Mucosa of descending colon (tissue), 3 donors: ENCODE results near the gene MYO3B. TPM values are rescaled to one million over a fixed set of nuclear protein-coding genes. Genes with fewer than 3 reads are reported as not detected.

Source experiments
- ATAC-seq: fragments of 200-7000 bp; cut with Tn5 transposase; one replicate; pipeline ENCODE4 v1.9.1; 2020; ENCODE audit warnings: mild to moderate bottlenecking, moderate library complexity
- DNase-seq, 3 donors: peaks; one replicate each; pipeline ENCODE4 v3.0.0-alpha.2; 2020
- H3K36me3 ChIP-seq: fragments of 200-600 bp; one replicate; pipeline ENCODE4 v1.8.0; 2021; ENCODE audit warnings: low read depth, mild to moderate bottlenecking
- H3K4me1 ChIP-seq: fragments of 200-600 bp; one replicate; pipeline ENCODE4 v1.8.0; 2021; ENCODE audit warnings: low read depth, mild to moderate bottlenecking
- H3K4me3 ChIP-seq: fragments of 200-600 bp; one replicate; pipeline ENCODE4 v1.8.0; 2021; ENCODE audit warnings: mild to moderate bottlenecking
- H3K9me3 ChIP-seq: fragments of 200-600 bp; one replicate; pipeline ENCODE4 v1.8.0; 2021; ENCODE audit warnings: mild to moderate bottlenecking
- intact Hi-C, 2 donors: fragments of 100-400 bp; cut with DNase I in 1 of 2; cut with micrococcal nuclease in 1 of 2; formaldehyde crosslinking; loops; one replicate each; pipeline versions ENCODE4 v1.11.0 to v1.11.1; 2022; cut with DNase I, micrococcal nuclease
- total RNA-seq, 3 donors: library from RNA; stranded (reverse); fragmentation: NEBNext Ultra II Directional in 2 of 3; extraction: Animal tissue kit (Norgen Biotek cat#: 25700) in 2 of 3; gene quantifications; one replicate each; pipeline versions ENCODE4 v1.2.1 to v1.2.4, GENCODE V29; 2021 to 2023
- TF ChIP-seq, protein P1 (sequence below): fragments of 200-600 bp; IDR thresholded peaks from one replicate; pipeline ENCODE4 v1.8.0; 2022; ENCODE audit warnings: antibody characterized with exemption, mild to moderate bottlenecking
- donor health status: DM: no; HTN: no; CAD: no; lungs with moderate emphysema.
- donor health status: DM: no; HTN: no; CAD: no.
- donor health status: DM: no; HTN: yes; CAD: no.

The MYO3B gene
- total RNA-seq, 3 donors from 2014 or later = 0.06 to 0.39 (median 0.09) TPM

DNA sequence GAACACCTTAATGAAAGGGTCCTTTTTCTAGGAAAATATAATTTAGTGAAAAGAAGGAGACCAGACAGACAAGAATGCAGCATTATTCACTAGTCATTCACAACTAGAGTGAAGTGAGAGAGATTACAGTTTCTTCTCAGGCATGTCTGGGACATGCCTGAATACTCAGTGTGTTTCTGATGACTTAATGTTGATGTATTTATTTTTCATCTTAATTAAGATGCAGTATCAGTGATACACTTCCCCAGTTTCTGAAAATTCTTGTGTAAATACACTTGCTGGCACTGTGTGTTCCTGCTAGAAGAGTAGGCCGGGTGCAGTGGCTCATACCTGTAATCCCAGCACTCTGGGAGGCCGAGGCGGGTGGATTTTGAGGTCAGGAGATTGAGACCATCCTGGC is 143.6 kb downstream of the MYO3B start:
- ATAC-seq (no peak), DNase-seq (no peak)
- Histone ChIP-seq H3K9me3 (no peaks in the 10 kb centered on the region), H3K36me3 (no peaks in the 10 kb centered on the region), H3K4me1 (no peaks in the 10 kb centered on the region), H3K4me3 (no peak overlapping the region)
- intact Hi-C loops = no loop called here
- TF ChIP-seq, protein P1, sequence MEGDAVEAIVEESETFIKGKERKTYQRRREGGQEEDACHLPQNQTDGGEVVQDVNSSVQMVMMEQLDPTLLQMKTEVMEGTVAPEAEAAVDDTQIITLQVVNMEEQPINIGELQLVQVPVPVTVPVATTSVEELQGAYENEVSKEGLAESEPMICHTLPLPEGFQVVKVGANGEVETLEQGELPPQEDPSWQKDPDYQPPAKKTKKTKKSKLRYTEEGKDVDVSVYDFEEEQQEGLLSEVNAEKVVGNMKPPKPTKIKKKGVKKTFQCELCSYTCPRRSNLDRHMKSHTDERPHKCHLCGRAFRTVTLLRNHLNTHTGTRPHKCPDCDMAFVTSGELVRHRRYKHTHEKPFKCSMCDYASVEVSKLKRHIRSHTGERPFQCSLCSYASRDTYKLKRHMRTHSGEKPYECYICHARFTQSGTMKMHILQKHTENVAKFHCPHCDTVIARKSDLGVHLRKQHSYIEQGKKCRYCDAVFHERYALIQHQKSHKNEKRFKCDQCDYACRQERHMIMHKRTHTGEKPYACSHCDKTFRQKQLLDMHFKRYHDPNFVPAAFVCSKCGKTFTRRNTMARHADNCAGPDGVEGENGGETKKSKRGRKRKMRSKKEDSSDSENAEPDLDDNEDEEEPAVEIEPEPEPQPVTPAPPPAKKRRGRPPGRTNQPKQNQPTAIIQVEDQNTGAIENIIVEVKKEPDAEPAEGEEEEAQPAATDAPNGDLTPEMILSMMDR = no peak

DNA sequence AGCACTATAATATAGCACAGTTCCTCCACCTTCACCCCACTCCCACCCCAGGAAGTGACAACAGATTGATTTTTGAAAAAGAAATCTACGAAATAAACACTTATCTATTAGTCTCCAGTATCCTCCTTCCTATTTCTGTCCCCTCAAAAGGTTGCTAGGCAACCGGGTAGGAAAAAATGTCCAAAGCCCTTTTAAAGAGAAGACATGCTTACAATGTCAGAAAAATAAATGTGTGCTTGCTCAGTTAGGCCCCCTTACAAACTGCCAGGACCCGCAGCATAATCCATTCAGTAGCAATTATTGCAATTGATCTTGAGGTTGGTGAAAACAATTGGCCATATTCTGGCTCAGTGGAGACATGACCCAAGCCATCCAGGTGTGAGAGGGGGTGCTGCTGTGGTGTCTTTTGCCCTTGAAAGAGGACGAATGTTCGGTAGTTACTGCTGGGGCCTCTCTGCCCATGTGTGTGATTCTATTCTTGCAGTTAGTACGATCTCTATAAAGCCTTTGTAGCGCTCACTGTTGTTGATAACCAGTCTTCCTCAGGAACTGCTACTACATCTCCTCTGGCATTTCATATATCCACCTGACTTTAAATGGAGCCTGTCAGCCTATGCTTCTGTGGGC is 144.3 kb downstream of the MYO3B start:
- no peaks in the 10 kb centered on the region for H3K9me3 ChIP-seq
- no peak overlapping the region for H3K4me3 ChIP-seq
- TF ChIP-seq, protein P1 = no peak
- ATAC-seq = no peak
- H3K36me3 ChIP-seq = no peaks in the 10 kb centered on the region
- DNase-seq = no peak
- no peaks in the 10 kb centered on the region for H3K4me1 ChIP-seq
- intact Hi-C loops = no loop called here

DNA sequence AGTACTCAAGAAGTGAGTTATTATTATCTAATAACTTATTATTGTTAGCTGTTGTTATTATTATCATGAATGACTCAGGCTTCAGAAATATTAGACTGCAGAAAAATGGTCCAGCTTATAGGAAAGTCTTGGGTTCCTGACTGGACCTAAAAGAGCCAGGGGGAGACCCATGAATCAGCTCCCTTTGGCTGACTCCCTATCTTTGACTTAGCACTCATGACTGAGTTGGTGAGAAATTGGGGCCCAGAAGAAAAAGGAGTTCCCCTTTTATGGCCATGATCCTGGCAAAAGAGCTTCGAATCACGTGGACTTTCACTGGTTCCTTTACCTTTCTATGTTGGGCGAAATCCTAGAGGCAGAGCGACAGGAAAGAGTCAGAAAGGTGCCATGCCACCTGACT is 145.8 kb downstream of the MYO3B start:
- H3K36me3 ChIP-seq = no peaks in the 10 kb centered on the region
- ATAC-seq (no peak), DNase-seq (no peak)
- no peaks in the 10 kb centered on the region for H3K4me1 ChIP-seq
- TF ChIP-seq, protein P1 = no peak
- intact Hi-C loops = no loop called here
- no peaks in the 10 kb centered on the region for H3K9me3 ChIP-seq
- no peak overlapping the region for H3K4me3 ChIP-seq

GRCh38 chr2:170324640-170325046 is 146.7 kb downstream of the MYO3B start:
- intact Hi-C loops = no loop called here
- no peaks in the 10 kb centered on the region for H3K9me3 ChIP-seq
- ATAC-seq = peak; percentile 60

DNA sequence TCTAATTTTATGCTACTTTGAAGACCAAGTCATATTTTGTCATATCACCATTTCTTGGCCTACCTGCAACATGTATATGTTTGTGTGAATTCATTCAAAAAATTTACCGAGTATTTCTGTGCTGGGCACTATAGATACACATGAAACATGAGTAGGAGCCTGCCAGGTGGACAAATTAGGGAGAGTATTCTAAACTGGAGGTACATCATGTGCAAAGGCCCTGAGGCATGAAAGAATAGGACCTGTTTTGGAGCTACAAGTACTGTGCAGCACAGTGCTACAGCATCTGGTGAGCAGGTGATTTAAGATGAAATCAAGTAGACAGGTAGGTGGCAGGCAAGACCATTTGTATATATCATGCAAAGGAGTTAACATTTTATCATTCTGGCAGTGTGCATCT is 152.9 kb downstream of the MYO3B start:
- H3K9me3 ChIP-seq = no peaks in the 10 kb centered on the region
- H3K4me3 ChIP-seq = no peak overlapping the region
- TF ChIP-seq, protein P1 = no peak
- no peaks in the 10 kb centered on the region for H3K36me3 ChIP-seq
- intact Hi-C loops = no loop called here
- DNase-seq = no peak
- H3K4me1 ChIP-seq = no peaks in the 10 kb centered on the region
- no peak for ATAC-seq

More at GRCh38 chr2:170324640-170325046, 146.7 kb downstream of the MYO3B start:
- H3K4me3 ChIP-seq = no peak overlapping the region
- no peaks in the 10 kb centered on the region for H3K4me1 ChIP-seq
- TF ChIP-seq, protein P1 = peak; percentile 47
- DNase-seq = peak in 1 of 3 donors; percentile 21
- no peaks in the 10 kb centered on the region for H3K36me3 ChIP-seq
